Bronchial epithelial cell (primary cell): Measurements from ENCODE around the gene ULBP2. TPM values are rescaled to one million over a fixed set of nuclear protein-coding genes. Genes with fewer than 3 reads are reported as not detected.
A peak's percentile ranks its signal among the peaks of the same experiment; 100 is the strongest.

Source experiments
- DNase-seq: peaks from one replicate; pipeline ENCODE4 v3.0.0-alpha.2; 2010; ENCODE audit warnings: low read depth
- FAIRE-seq: peaks from 2 replicates; lab custom pipeline; 2011; peaks lifted over from hg19 to GRCh38; lab: Jason Lieb, UNC
- H3K27me3 ChIP-seq: 2 replicates; pipeline ENCODE4 v1.5.1; 2011; ENCODE audit warnings: low read length; ENCODE audit not compliant: control insufficient read depth, insufficient read depth
- H3K36me3 ChIP-seq: 2 replicates; pipeline ENCODE4 v1.5.1; 2011; ENCODE audit warnings: low read length; ENCODE audit not compliant: control insufficient read depth, insufficient read depth
- H3K4me3 ChIP-seq: 2 replicates; pipeline ENCODE4 v1.5.1; 2011; ENCODE audit warnings: mild to moderate bottlenecking, low read depth, low read length, control low read depth
- total RNA-seq: library from RNA; depleted of rRNA; stranded (reverse); fragments of >200 nt; gene quantifications from 2 replicates; pipeline ENCODE4 v1.2.1, GENCODE V29; 2014
- TF ChIP-seq, protein P1 (sequence below): IDR thresholded peaks from 2 replicates; pipeline ENCODE4 v1.5.1; 2011; ENCODE audit warnings: mild to moderate bottlenecking, moderate library complexity, low read length, control low read depth, inconsistent platforms; ENCODE audit not compliant: insufficient read depth, severe bottlenecking

Gene ULBP2
- total RNA-seq, 1 donor from 2014 or later: 2.4 TPM

DNA sequence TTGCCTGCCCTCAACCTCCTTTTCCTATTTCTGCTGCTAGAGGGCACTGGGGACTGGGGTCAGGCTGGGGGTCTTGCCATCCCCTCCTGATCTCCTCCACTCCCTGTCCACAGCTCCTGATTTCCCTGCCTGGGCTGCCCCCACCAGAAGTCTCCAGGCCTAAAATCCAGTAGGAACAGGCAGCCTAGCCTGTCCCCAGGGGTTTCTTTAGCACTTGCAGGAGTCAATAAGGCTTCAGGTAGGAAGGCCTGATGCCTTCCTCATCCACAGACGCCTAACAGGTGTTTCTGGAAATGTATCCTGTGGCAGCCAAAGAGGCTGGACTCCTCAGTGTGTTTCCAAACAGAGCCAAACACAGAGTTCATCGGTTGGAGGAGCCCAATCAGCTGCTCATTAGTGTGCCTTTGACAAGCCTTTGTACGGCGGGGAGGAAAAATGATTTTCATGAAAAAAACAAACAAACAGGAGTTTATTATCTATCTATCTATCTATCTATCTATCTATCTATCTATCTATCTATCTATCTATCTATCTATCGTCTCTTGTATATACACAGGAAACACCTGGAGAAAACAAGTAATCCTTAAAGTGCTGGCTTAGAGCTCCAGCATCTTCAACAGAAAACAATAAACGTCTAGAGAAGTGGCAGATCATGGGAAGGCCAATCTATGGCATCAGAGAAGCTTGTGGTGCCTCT lies 40.2 kb upstream of the ULBP2 start:
- no peak overlapping the region for H3K4me3 ChIP-seq
- TF ChIP-seq, protein P1, sequence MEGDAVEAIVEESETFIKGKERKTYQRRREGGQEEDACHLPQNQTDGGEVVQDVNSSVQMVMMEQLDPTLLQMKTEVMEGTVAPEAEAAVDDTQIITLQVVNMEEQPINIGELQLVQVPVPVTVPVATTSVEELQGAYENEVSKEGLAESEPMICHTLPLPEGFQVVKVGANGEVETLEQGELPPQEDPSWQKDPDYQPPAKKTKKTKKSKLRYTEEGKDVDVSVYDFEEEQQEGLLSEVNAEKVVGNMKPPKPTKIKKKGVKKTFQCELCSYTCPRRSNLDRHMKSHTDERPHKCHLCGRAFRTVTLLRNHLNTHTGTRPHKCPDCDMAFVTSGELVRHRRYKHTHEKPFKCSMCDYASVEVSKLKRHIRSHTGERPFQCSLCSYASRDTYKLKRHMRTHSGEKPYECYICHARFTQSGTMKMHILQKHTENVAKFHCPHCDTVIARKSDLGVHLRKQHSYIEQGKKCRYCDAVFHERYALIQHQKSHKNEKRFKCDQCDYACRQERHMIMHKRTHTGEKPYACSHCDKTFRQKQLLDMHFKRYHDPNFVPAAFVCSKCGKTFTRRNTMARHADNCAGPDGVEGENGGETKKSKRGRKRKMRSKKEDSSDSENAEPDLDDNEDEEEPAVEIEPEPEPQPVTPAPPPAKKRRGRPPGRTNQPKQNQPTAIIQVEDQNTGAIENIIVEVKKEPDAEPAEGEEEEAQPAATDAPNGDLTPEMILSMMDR: no peak
- no peak for DNase-seq
- H3K27me3 ChIP-seq: no peaks in the 10 kb centered on the region
- H3K36me3 ChIP-seq: no peaks in the 10 kb centered on the region
- FAIRE-seq: no peak

- no peaks in the 10 kb centered on the region for H3K36me3 ChIP-seq
- TF ChIP-seq, protein P1: no peak
- H3K27me3 ChIP-seq: no peaks in the 10 kb centered on the region
- no peak overlapping the region for H3K4me3 ChIP-seq
- peak; percentile 7 for FAIRE-seq
- no peak for DNase-seq
Observed at GRCh38 chr6:149903938-149904611, 37.7 kb upstream of the ULBP2 start.

- FAIRE-seq: no peak
- TF ChIP-seq, protein P1: no peak
- Histone ChIP-seq H3K27me3 (no peaks in the 10 kb centered on the region), H3K4me3 (no peak overlapping the region), H3K36me3 (no peaks in the 10 kb centered on the region)
- DNase-seq: no peak
Observed at GRCh38 chr6:149904661-149905370, 37.0 kb upstream of the ULBP2 start.

DNA sequence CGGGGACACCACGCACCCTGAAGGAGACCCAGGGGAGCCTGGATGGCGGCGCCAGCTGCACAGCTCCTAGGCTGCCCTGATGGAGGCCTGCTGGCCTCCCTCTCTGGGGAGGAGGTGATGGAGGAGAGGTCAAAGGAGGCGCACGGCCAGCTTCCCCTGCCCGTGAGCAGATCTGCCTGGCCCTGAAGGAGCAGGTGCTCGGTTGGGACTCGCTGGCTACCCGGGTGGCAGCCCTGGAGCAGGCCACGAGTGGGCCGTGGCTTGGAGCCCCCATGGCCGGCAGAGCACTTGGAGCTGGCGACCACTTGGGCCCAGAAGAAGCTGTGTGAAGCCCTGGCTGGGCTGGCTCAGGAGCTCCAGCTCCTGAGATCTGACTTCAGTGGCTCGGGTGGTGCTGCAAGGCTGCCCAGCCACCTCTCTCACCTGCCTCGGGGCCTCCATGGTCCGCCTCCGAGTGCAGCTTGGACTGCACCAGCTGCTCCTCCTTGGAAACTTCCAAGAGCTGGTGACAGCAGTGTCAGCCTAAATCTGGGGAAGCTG lies 36.4 kb upstream of the ULBP2 start:
- no peaks in the 10 kb centered on the region for H3K27me3 ChIP-seq
- DNase-seq (no peak), FAIRE-seq (no peak)
- TF ChIP-seq, protein P1: no peak
- no peaks in the 10 kb centered on the region for H3K36me3 ChIP-seq
- no peak overlapping the region for H3K4me3 ChIP-seq

GRCh38 chr6:149905911-149906371 lies 35.9 kb upstream of the ULBP2 start:
- H3K36me3 ChIP-seq: no peaks in the 10 kb centered on the region
- TF ChIP-seq, protein P1: no peak
- H3K4me3 ChIP-seq: no peak overlapping the region
- DNase-seq (no peak), FAIRE-seq (no peak)
- no peaks in the 10 kb centered on the region for H3K27me3 ChIP-seq
